Measurements from ENCODE around the gene ZBTB38.

Gene ZBTB38

DNA sequence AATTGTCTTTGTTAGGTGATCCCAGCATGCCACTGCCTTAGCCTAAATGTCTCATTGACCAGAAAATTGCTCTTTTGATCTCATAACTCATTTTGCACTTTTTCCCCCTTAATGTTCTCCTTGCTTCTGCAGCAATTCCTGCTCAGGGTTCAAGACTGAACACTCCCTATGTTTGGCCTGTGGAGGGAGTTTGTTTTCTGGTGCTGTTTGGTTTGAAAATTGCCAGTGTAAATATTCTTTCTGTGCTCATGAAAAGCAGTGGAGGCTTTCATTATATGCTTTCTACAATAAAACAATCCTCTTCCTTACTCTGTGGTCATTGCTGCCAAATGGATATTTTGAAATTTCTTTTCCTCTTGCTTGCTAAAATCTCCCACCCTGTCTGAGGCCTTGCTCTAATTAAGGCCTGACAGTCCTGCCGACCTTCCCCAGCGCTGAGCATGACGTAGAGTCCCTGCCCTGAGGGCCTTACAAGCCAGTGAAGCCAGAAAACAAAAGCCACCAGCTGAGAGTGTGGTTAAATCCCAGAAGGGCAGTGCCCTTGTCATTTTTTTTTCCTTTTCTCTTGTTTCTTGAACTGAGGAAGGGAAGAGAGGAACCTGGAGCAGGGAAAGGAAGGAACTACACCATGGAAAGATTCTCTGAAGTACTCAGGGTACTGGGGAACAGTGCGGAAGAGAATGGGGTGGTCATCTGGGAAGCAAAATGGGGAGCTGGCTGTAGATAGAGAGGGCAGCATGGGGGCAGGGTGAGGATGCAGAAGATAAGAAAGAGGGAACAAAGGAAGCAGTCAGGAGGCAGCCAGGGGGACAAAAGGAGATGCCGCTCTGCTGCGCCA lies 24.8 kb downstream of the ZBTB38 start:
- in situ Hi-C loops (cut with MboI; ENCODE audit: low pct_unique_long_range_greater_than_20kb, low sequenced_read_pairs, unreplicated experiment) = no loop called here
- TF ChIP-seq, protein P1, sequence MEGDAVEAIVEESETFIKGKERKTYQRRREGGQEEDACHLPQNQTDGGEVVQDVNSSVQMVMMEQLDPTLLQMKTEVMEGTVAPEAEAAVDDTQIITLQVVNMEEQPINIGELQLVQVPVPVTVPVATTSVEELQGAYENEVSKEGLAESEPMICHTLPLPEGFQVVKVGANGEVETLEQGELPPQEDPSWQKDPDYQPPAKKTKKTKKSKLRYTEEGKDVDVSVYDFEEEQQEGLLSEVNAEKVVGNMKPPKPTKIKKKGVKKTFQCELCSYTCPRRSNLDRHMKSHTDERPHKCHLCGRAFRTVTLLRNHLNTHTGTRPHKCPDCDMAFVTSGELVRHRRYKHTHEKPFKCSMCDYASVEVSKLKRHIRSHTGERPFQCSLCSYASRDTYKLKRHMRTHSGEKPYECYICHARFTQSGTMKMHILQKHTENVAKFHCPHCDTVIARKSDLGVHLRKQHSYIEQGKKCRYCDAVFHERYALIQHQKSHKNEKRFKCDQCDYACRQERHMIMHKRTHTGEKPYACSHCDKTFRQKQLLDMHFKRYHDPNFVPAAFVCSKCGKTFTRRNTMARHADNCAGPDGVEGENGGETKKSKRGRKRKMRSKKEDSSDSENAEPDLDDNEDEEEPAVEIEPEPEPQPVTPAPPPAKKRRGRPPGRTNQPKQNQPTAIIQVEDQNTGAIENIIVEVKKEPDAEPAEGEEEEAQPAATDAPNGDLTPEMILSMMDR (IDR thresholded peaks at IDR 0.05; ENCODE audit: extremely low read depth, insufficient read depth, missing control alignments) = no peak
- DNase-seq (ENCODE audit: low spot score) = no peak

DNA sequence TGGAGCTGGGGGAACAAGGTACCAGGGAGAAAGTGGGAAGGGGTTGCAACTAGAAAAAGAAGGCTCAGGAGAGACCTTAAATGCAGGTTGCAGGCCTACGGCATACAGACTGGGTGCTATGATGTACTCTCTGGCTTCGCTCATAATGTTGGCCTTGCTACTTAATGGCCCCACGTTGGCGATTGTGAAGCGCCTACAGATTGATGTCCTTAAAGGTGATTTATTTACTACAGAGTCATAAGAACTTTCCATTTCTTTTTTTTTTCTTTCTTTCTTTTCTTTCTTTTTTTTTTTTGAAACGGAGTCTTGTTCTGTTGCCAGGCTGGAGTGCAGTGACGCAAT lies 25.4 kb downstream of the ZBTB38 start:
- in situ Hi-C loops (cut with MboI; ENCODE audit: low pct_unique_long_range_greater_than_20kb, low sequenced_read_pairs, unreplicated experiment) = no loop called here
- TF ChIP-seq, protein P1 (IDR thresholded peaks at IDR 0.05; ENCODE audit: extremely low read depth, insufficient read depth, missing control alignments) = no peak
- DNase-seq (ENCODE audit: low spot score) = no peak

DNA sequence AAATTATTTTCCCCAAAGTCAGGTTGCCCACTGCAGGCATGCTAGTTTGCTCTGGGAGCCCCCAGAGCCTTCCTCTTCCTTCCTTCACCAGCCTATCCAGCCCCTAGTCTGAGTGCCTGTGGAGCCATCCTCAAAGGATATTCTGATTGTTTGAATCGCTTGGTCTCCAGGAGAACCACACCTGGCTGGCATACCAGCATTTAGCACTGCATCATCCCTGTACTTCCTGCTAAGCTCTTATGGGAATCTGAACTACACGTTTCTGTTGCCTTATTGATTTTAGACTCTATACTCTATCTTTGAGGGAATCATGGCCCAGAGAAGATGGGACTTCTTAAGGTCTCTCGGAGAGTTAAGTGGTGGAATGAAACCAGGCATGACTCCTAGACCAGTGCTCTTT lies 26.3 kb downstream of the ZBTB38 start:
- DNase-seq (ENCODE audit: low spot score) = no peak
- in situ Hi-C loops (cut with MboI; ENCODE audit: low pct_unique_long_range_greater_than_20kb, low sequenced_read_pairs, unreplicated experiment) = no loop called here
- TF ChIP-seq, protein P1 (IDR thresholded peaks at IDR 0.05; ENCODE audit: extremely low read depth, insufficient read depth, missing control alignments) = no peak

DNA sequence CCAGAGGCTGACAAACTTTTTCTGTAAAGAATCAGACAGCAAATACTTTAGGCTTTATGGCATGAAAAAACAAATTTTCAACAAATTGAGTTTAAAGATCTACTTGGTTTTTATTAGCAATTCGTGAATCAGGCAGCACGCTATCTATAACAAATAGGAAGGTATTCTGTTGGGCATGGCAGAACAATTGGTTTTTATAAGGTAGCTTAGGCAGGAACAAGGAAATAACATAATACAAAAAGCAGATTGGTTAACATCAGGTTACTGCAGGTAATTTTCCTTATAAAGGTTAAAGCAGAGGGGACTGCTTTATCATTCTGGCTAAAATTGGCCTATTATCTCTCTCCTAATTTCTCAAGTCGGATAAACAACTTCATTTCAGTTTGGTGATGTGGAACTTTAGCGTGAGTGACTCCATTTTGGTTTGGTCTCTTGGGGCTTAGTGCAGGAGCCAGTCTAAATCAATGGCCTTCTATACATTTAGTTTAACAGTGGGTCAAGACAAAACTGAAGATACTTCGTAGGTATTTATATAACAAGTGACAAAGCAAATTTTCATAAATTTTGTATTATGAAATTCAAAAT lies 26.8 kb downstream of the ZBTB38 start:
- in situ Hi-C loops (cut with MboI; ENCODE audit: low pct_unique_long_range_greater_than_20kb, low sequenced_read_pairs, unreplicated experiment) = no loop called here
- TF ChIP-seq, protein P1 (IDR thresholded peaks at IDR 0.05; ENCODE audit: extremely low read depth, insufficient read depth, missing control alignments) = no peak

DNA sequence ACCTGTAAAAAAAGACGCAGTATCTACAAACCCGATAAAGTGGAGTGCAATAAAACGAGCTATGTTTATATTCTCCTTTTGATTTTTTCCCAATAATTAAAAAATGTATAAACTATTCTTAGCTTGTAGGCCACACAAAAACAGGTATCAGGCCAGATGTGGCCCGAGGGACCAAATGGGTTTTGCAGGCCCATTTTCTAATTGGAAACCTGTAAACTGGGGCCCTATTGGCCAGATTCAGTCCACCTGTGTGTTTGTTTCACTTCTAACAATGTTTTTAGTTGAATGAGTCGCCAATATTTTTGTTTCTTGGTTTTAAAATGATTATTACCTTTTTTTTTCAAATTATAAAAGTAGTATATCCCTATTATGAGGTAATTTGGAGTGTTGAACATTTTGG lies 29.7 kb downstream of the ZBTB38 start:
- DNase-seq (ENCODE audit: low spot score) = no peak
- in situ Hi-C loops (cut with MboI; ENCODE audit: low pct_unique_long_range_greater_than_20kb, low sequenced_read_pairs, unreplicated experiment) = no loop called here
- TF ChIP-seq, protein P1 (IDR thresholded peaks at IDR 0.05; ENCODE audit: extremely low read depth, insufficient read depth, missing control alignments) = no peak

More for the DNA sequence above, 26.8 kb downstream of the ZBTB38 start:
- no peak for DNase-seq (ENCODE audit: low spot score)

- DNase-seq (ENCODE audit: low spot score) = no peak
- in situ Hi-C loops (cut with MboI; ENCODE audit: low pct_unique_long_range_greater_than_20kb, low sequenced_read_pairs, unreplicated experiment) = no loop called here
- TF ChIP-seq, protein P1 (IDR thresholded peaks at IDR 0.05; ENCODE audit: extremely low read depth, insufficient read depth, missing control alignments) = no peak
Measured at GRCh38 chr3:141399200-141399599, 30.9 kb downstream of the ZBTB38 start.
